ENCODE measurements around the gene ZNF565.

GRCh38 chr19:36183245-36183628 lies 31.2 kb downstream of the ZNF565 start:
- no peak for TF ChIP-seq EZH2 (IDR thresholded peaks at IDR 0.05; ENCODE audit: low read length)
- no peak for TF ChIP-seq CTCF (optimal IDR thresholded peaks at IDR 0.05 in 1 of 3, IDR thresholded peaks at IDR 0.05 in 1 of 3, conservative IDR thresholded peaks at IDR 0.05 in 1 of 3; ENCODE audit: extremely low read depth in 1 of 3, insufficient read depth in 2 of 3, low read length in 3 of 3)

All from keratinocyte (primary cell).